Osteocyte (in vitro differentiated cells): ENCODE data around the gene MMS19. TPM values are rescaled to one million over a fixed set of nuclear protein-coding genes. Genes with fewer than 3 reads are reported as not detected.

ENCODE experiments used
- DNase-seq: peaks from one replicate; pipeline ENCODE4 v3.0.0; 2021; ENCODE audit warnings: mixed read lengths; ENCODE audit not compliant: unreplicated experiment; ENCODE audit errors: extremely low spot score
- H3K27ac Mint-ChIP-seq: one replicate; pipeline ENCODE4 v1.8.0; 2021; ENCODE audit warnings: mild to moderate bottlenecking, mixed read lengths; ENCODE audit not compliant: unreplicated experiment
- H3K27me3 Mint-ChIP-seq: one replicate; pipeline ENCODE4 v1.8.0; 2021; ENCODE audit warnings: mixed read lengths; ENCODE audit not compliant: unreplicated experiment
- H3K36me3 Mint-ChIP-seq: one replicate; pipeline ENCODE4 v1.8.0; 2021; ENCODE audit warnings: mixed read lengths; ENCODE audit not compliant: unreplicated experiment
- H3K4me1 Mint-ChIP-seq: one replicate; pipeline ENCODE4 v1.8.0; 2021; ENCODE audit warnings: mixed read lengths; ENCODE audit not compliant: unreplicated experiment
- H3K4me3 Mint-ChIP-seq: one replicate; pipeline ENCODE4 v1.8.0; 2021; ENCODE audit warnings: mild to moderate bottlenecking, moderate library complexity, mixed read lengths; ENCODE audit not compliant: unreplicated experiment
- H3K9me3 Mint-ChIP-seq: one replicate; pipeline ENCODE4 v1.8.0; 2021; ENCODE audit warnings: mixed read lengths; ENCODE audit not compliant: unreplicated experiment
- total RNA-seq: library from RNA; stranded (reverse); gene quantifications from 2 replicates; pipeline ENCODE4 v1.2.1, GENCODE V29; 2021
- TF ChIP-seq, protein P1 (sequence below): fragments of 200-600 bp; sonication (generic); IDR thresholded peaks from 2 replicates; pipeline ENCODE4 v1.5.0; 2021; ENCODE audit warnings: antibody characterized with exemption, mild to moderate bottlenecking, moderate library complexity

MMS19 gene
- total RNA-seq, 1 donor from 2014 or later = 71.1 TPM

DNA sequence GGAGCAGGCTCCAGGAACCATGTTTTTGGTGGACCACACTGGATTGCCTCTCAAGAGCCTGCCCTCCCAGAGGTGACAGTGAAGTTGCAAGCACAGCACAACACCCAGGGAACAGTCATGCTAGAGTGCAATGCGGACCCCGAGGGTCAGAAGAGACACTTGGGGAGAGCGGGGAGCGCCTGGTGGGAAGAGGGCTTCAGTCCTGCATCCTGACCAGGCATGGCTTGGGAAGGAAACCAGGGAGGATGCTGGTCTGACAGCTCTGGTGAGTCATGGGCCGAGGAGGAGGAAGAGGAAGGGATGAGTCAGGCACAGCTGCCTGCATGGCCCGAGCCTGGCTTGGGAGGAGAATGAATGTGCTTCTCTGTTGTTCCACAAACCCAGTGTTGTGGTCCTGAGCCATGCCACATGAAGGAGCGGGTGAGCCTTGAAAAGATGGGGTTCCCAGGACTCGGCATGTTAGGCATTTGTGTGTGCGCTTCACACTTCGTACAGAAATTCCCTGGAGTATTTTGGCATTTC lies 44.9 kb upstream of the MMS19 start:
- Mint-ChIP-seq H3K27me3 (no peaks in the 10 kb centered on the region), H3K4me3 (no peak overlapping the region), H3K36me3 (no peaks in the 10 kb centered on the region), H3K27ac (peak overlapping the region; percentile 99), H3K4me1 (peaks cover 67% of the 10 kb centered on the region), H3K9me3 (no peaks in the 10 kb centered on the region)
- peak; percentile 87 for DNase-seq
- TF ChIP-seq, protein P1, sequence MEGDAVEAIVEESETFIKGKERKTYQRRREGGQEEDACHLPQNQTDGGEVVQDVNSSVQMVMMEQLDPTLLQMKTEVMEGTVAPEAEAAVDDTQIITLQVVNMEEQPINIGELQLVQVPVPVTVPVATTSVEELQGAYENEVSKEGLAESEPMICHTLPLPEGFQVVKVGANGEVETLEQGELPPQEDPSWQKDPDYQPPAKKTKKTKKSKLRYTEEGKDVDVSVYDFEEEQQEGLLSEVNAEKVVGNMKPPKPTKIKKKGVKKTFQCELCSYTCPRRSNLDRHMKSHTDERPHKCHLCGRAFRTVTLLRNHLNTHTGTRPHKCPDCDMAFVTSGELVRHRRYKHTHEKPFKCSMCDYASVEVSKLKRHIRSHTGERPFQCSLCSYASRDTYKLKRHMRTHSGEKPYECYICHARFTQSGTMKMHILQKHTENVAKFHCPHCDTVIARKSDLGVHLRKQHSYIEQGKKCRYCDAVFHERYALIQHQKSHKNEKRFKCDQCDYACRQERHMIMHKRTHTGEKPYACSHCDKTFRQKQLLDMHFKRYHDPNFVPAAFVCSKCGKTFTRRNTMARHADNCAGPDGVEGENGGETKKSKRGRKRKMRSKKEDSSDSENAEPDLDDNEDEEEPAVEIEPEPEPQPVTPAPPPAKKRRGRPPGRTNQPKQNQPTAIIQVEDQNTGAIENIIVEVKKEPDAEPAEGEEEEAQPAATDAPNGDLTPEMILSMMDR = no peak

GRCh38 chr10:97542169-97543024 lies 44.2 kb upstream of the MMS19 start:
- H3K4me3 Mint-ChIP-seq = peak overlapping the region; percentile 32
- no peaks in the 10 kb centered on the region for H3K9me3 Mint-ChIP-seq
- H3K27me3 Mint-ChIP-seq = no peaks in the 10 kb centered on the region
- no peaks in the 10 kb centered on the region for H3K36me3 Mint-ChIP-seq
- TF ChIP-seq, protein P1 = no peak
- H3K4me1 Mint-ChIP-seq = peaks cover 64% of the 10 kb centered on the region
- H3K27ac Mint-ChIP-seq = peak overlapping the region; percentile 99
- DNase-seq = no peak

- H3K27ac Mint-ChIP-seq = peak overlapping the region; percentile 91
- DNase-seq = no peak
- TF ChIP-seq, protein P1 = no peak
Measured at GRCh38 chr10:97540669-97541500, 42.7 kb upstream of the MMS19 start.

DNA sequence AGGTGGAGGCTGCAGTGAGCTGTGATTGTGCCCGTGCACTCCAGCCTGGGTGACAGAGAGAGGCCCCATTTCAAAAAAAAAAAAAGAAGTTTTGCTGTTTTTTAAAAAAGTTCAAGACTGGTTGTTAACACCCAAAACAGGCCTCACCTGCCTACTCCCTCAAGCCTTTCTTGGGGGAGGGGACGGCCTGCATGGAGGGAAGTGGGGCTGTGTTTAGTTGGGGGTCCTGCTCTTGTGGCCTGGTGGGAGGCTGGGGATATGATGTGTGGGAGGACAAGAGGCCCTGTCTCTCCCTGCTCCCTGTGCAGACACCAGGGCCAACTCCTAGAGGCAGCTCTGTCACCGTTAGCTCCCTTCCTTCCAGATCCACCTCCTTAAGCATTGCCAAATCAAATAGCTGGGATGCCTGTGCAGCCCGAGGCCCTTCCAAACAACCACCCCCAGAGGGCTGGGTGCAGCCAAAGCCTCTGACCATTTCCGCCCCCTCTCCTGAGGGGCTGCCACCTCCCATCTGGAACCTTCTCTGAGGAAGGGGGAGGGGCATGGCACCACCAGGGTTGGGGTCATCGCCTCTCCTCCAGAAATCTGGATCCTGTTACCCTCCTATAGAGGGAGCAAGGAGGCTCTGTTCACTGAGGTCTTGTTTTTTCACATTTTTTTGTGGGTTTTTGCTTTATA lies 41.4 kb upstream of the MMS19 start:
- Mint-ChIP-seq H3K27me3 (no peaks in the 10 kb centered on the region), H3K27ac (peak overlapping the region; percentile 91), H3K4me3 (no peak overlapping the region), H3K9me3 (no peaks in the 10 kb centered on the region), H3K4me1 (peaks cover 59% of the 10 kb centered on the region), H3K36me3 (no peaks in the 10 kb centered on the region)
- no peak for DNase-seq
- TF ChIP-seq, protein P1 = peak; percentile 53

More at GRCh38 chr10:97540669-97541500, 42.7 kb upstream of the MMS19 start:
- no peaks in the 10 kb centered on the region for H3K36me3 Mint-ChIP-seq
- peaks cover 55% of the 10 kb centered on the region for H3K4me1 Mint-ChIP-seq
- no peaks in the 10 kb centered on the region for H3K9me3 Mint-ChIP-seq
- H3K4me3 Mint-ChIP-seq = no peak overlapping the region
- no peaks in the 10 kb centered on the region for H3K27me3 Mint-ChIP-seq
